SK-N-SH (cell line): ENCODE results near the gene PLEKHM2. TPM values are rescaled to one million over a fixed set of nuclear protein-coding genes. Genes with fewer than 3 reads are reported as not detected.

ENCODE experiments used
- CTCF ChIA-PET: fragments of 300-600, 350-600 bp; formaldehyde crosslinking; extraction: SDS; loops from one replicate; lab custom pipeline; 2021; lab: Yijun Ruan, JAX
- POLR2A ChIA-PET: fragments of 350-600 bp; sonication (Branson Sonifier 250); formaldehyde crosslinking; extraction: SDS; loops from one replicate; lab custom pipeline; 2020; ENCODE audit warnings: antibody characterized with exemption, inconsistent platforms; lab: Yijun Ruan, JAX
- DNase-seq: peaks from one replicate; pipeline ENCODE4 v3.0.0; 2012
- H2AFZ ChIP-seq: fragments of 200-600 bp; sonication (generic); 2 replicates; pipeline ENCODE4 v1.8.1; 2016; ENCODE audit warnings: antibody characterized with exemption, mild to moderate bottlenecking, low read depth
- H3F3A ChIP-seq: fragments of 200-600 bp; sonication (generic); replicated peaks from 2 replicates; pipeline ENCODE3; 2016; ENCODE audit warnings: antibody characterized with exemption, mild to moderate bottlenecking; ENCODE audit not compliant: insufficient read depth
- H3K27ac ChIP-seq, 2 experiments: fragments of 200-500 bp in 1 of 2; fragments of 200-600 bp in 1 of 2; sonication (Bioruptor generic) in 1 of 2; sonication (generic), shearing (Covaris generic) in 1 of 2; 2 replicates each; pipeline versions ENCODE4 v1.5.1 to v1.6.1; 2014 to 2016; ENCODE audit warnings: low read depth in 2 of 2, inconsistent platforms in 1 of 2, low read length in 1 of 2, mild to moderate bottlenecking in 1 of 2, mixed read lengths in 1 of 2
- H3K27me3 ChIP-seq: fragments of 200-600 bp; sonication (generic), shearing (Covaris generic); 2 replicates; pipeline ENCODE4 v1.6.1; 2016; ENCODE audit warnings: mixed run types; ENCODE audit not compliant: insufficient read depth
- H3K36me3 ChIP-seq, 2 experiments: fragments of 200-500 bp in 1 of 2; fragments of 200-600 bp in 1 of 2; sonication (Bioruptor generic) in 1 of 2; sonication (generic) in 1 of 2; replicated peaks in 1 of 2; 2 replicates each; pipeline versions ENCODE3 to v1.5.1; 2014 to 2016; ENCODE audit warnings: low read length in 1 of 2, mild to moderate bottlenecking in 1 of 2; ENCODE audit not compliant: insufficient read depth in 2 of 2, control insufficient read depth in 1 of 2
- H3K4me1 ChIP-seq, 2 experiments: fragments of 200-500 bp in 1 of 2; fragments of 200-600 bp in 1 of 2; sonication (Bioruptor generic) in 1 of 2; sonication (generic), shearing (Covaris generic) in 1 of 2; 2 replicates each; pipeline versions ENCODE4 v1.5.1 to v1.6.1; 2014 to 2016; ENCODE audit warnings: low read depth in 1 of 2, low read length in 1 of 2, mixed run types in 1 of 2; ENCODE audit not compliant: insufficient read depth in 2 of 2, control insufficient read depth in 1 of 2
- H3K4me2 ChIP-seq: fragments of 200-600 bp; sonication (generic), shearing (Covaris generic); 2 replicates; pipeline ENCODE4 v1.6.1; 2017; ENCODE audit warnings: mixed run types
- H3K4me3 ChIP-seq, 2 experiments: fragments of 200-500 bp in 1 of 2; fragments of 200-600 bp in 1 of 2; sonication (Bioruptor generic) in 1 of 2; sonication (generic), shearing (Covaris generic) in 1 of 2; 2 replicates each; pipeline versions ENCODE4 v1.5.1 to v1.8.1; 2014 to 2016; ENCODE audit warnings: low read depth in 2 of 2, inconsistent platforms in 1 of 2, low read length in 1 of 2, mild to moderate bottlenecking in 1 of 2, mixed read lengths in 1 of 2, moderate library complexity in 1 of 2
- H3K79me2 ChIP-seq: fragments of 200-600 bp; sonication (generic); 2 replicates; pipeline ENCODE4 v1.8.1; 2017; ENCODE audit warnings: mild to moderate bottlenecking; ENCODE audit not compliant: insufficient read depth
- H3K9ac ChIP-seq: fragments of 200-600 bp; sonication (generic); 2 replicates; pipeline ENCODE4 v1.6.1; 2017; ENCODE audit warnings: mixed run types
- H3K9me2 ChIP-seq: fragments of 200-600 bp; sonication (generic); 2 replicates; pipeline ENCODE4 v1.6.1; 2017; ENCODE audit warnings: mixed run types
- H3K9me3 ChIP-seq: fragments of 200-600 bp; sonication (generic); 2 replicates; pipeline ENCODE4 v1.6.1; 2017; ENCODE audit warnings: mixed run types, mild to moderate bottlenecking, moderate library complexity
- H4K20me1 ChIP-seq: fragments of 200-600 bp; sonication (generic); 2 replicates; pipeline ENCODE4 v1.6.1; 2017; ENCODE audit warnings: mild to moderate bottlenecking, mixed run types; ENCODE audit not compliant: insufficient read depth
- GATA2 ChIP-seq: sonication (generic); formaldehyde crosslinking; IDR thresholded peaks from 2 replicates; pipeline ENCODE4 v1.5.0; 2020; ENCODE audit warnings: mild to moderate bottlenecking, missing genetic modification reagents
- JUND ChIP-seq: IDR thresholded peaks from 2 replicates; pipeline ENCODE4 v1.4.0; 2012
- MAX ChIP-seq: IDR thresholded peaks from 2 replicates; pipeline ENCODE4 v1.4.0; 2012; ENCODE audit warnings: low read depth
- MEF2A ChIP-seq: IDR thresholded peaks from 2 replicates; pipeline ENCODE4 v1.4.0; 2012; ENCODE audit warnings: low read depth, borderline replicate concordance
- POLR2AphosphoS5 ChIP-seq: IDR thresholded peaks from 2 replicates; pipeline ENCODE4 v1.6.1; 2012; ENCODE audit warnings: low read depth, low read length
- RCOR1 ChIP-seq: fragments of 150-350 bp; IDR thresholded peaks from 2 replicates; pipeline ENCODE4 v1.6.1; 2017; ENCODE audit warnings: antibody characterized with exemption, low read length
- SIN3A ChIP-seq: IDR thresholded peaks from 2 replicates; pipeline ENCODE4 v1.6.1; 2012; ENCODE audit warnings: low read depth, mild to moderate bottlenecking, low read length, moderate library complexity, borderline replicate concordance
- SMC3 ChIP-seq: IDR thresholded peaks from 2 replicates; pipeline ENCODE4 v1.6.1; 2012; ENCODE audit warnings: low read depth, low read length, improper control_type of control experiment
- TCF12 ChIP-seq: IDR thresholded peaks from 2 replicates; pipeline ENCODE4 v1.4.0; 2012
- YY1 ChIP-seq: IDR thresholded peaks from 2 replicates; pipeline ENCODE4 v1.4.0; 2012; ENCODE audit warnings: low read depth, mild to moderate bottlenecking
- ZBTB33 ChIP-seq: IDR thresholded peaks from 2 replicates; pipeline ENCODE4 v1.4.0; 2012; ENCODE audit warnings: low read depth, borderline replicate concordance
- WGBS: methylation state at CpG from one replicate; pipeline ENCODE4 v1.1.6; 2017; ENCODE audit warnings: low lambda C conversion rate; 5-methylcytosine and 5-hydroxymethylcytosine counted together
- polyA plus RNA-seq, 3 experiments: library from polyadenylated mRNA; depleted of rRNA; stranded (reverse); fragments of >200 nt; gene quantifications; 2 replicates each; pipeline ENCODE4 v1.2.3, GENCODE V29; 2012
- small RNA-seq, 7 experiments: library from RNA; depleted of rRNA; stranded (forward); fragments of <200 nt; gene quantifications; one replicate each; pipeline ENCODE3, GENCODE V24; 2012

The PLEKHM2 gene
- polyA plus RNA-seq, 1 of the 3 experiments (the other 2 are of a cell fraction): 38.9 TPM

- TF ChIP-seq SIN3A (no peak), GATA2 (CRISPR knock-in tag) (no peak), TCF12 (no peak), YY1 (no peak), MAX (no peak)
- TF ChIP-seq, all 33 proteins: peak for 0
These were observed 91.6 kb downstream of the PLEKHM2 start (continued) for GRCh38 chr1:15775706-15776105.

- no peak overlapping the region for H3K9ac ChIP-seq
- no peaks in the 10 kb centered on the region for H3K79me2 ChIP-seq
- no peaks in the 10 kb centered on the region for H4K20me1 ChIP-seq
- H3K36me3 ChIP-seq: peaks cover 30 to 39% of the 10 kb centered on the region in 2 experiments
- no peak overlapping the region for H3K4me2 ChIP-seq
- H3K4me1 ChIP-seq: no peaks in the 10 kb centered on the region
- CTCF ChIA-PET: interaction anchor here (1.3 to 1.7 kb wide), 3 partner anchors 11 to 37 kb away, joined by 3 to 12 read pairs (median 5); no protein-coding TSS in a partner anchor
- no peak overlapping the region for H2AFZ ChIP-seq
- H3K9me2 ChIP-seq: no peaks in the 10 kb centered on the region
- POLR2A ChIA-PET: no interaction called here
- no peak overlapping the region for H3K4me3 ChIP-seq
- DNase-seq: no peak
- 97% methylated on average over 7 of the region's 7 CpGs for WGBS
- TF ChIP-seq TCF12: no peak
- no peak for TF ChIP-seq POLR2AphosphoS5
- no peak for TF ChIP-seq ZBTB33
- no peak for TF ChIP-seq JUND
- TF ChIP-seq MEF2A: no peak
- no peak for TF ChIP-seq SMC3
- TF ChIP-seq SIN3A: no peak
- TF ChIP-seq RCOR1: no peak
- no peak overlapping the region for H3K27ac ChIP-seq
- H3K9me3 ChIP-seq: no peaks in the 10 kb centered on the region
- peaks cover 9% of the 10 kb centered on the region for H3F3A ChIP-seq
- no peaks in the 10 kb centered on the region for H3K27me3 ChIP-seq
These were observed 94.0 kb downstream of the PLEKHM2 start for GRCh38 chr1:15777909-15778707.

Small RNA genes lying within 50 kb of the gene (small RNA-seq; reads per million reads assigned to genes)
- gene AL121992.2: 0 reads per million in 7 experiments

Other genes with a start within 250 kb of the PLEKHM2 start
- gene CTRC, start 245.9 kb upstream of the PLEKHM2 start, polyA plus RNA-seq (2012; rRNA removed): 0.26 and 0.67 TPM in 2 replicates
- not detected in 2 replicates for gene CELA2A, start 227.6 kb upstream of the PLEKHM2 start, polyA plus RNA-seq (2012; rRNA removed)
- not detected in 2 replicates for gene CELA2B, start 208.2 kb upstream of the PLEKHM2 start, polyA plus RNA-seq (2012; rRNA removed)
- 16.9 and 19.2 TPM in 2 replicates for gene CASP9, start 160.1 kb upstream of the PLEKHM2 start, polyA plus RNA-seq (2012; rRNA removed)
- 8.4 and 13.7 TPM in 2 replicates for gene DNAJC16, start 157.5 kb upstream of the PLEKHM2 start, polyA plus RNA-seq (2012; rRNA removed)
- gene AGMAT, start 99.3 kb upstream of the PLEKHM2 start, polyA plus RNA-seq (2012; rRNA removed): 0.60 and 0.66 TPM in 2 replicates
- gene DDI2, start 66.9 kb upstream of the PLEKHM2 start, polyA plus RNA-seq (2012; rRNA removed): 2.8 and 3.4 TPM in 2 replicates
- gene SLC25A34, start 51.9 kb downstream of the PLEKHM2 start, polyA plus RNA-seq (2012; rRNA removed): 1.2 and 1.4 TPM in 2 replicates
- not detected in 2 replicates for gene TMEM82, start 58.2 kb downstream of the PLEKHM2 start, polyA plus RNA-seq (2012; rRNA removed)
- gene FBLIM1, start 74.5 kb downstream of the PLEKHM2 start, polyA plus RNA-seq (2012; rRNA removed): 89.8 and 93.8 TPM in 2 replicates
- 2.8 and 4.1 TPM in 2 replicates for gene UQCRHL, start 123.3 kb downstream of the PLEKHM2 start, polyA plus RNA-seq (2012; rRNA removed)
- gene SPEN, start 163.4 kb downstream of the PLEKHM2 start, polyA plus RNA-seq (2012; rRNA removed): 3.2 and 6.1 TPM in 2 replicates